Measurements from ENCODE around the gene CCL25. TPM values are rescaled to one million over a fixed set of nuclear protein-coding genes. Genes with fewer than 3 reads are reported as not detected.

Gene CCL25
- total RNA-seq, 4 donors from 2014 or later, result not detected

- DNase-seq (ENCODE audit: low spot score), result no peak
- no peak for TF ChIP-seq CTCF (IDR thresholded peaks at IDR 0.05)
- ATAC-seq (ENCODE audit: low FRiP score), result no peak
Observed at GRCh38 chr19:8034178-8034525, 18.4 kb upstream of the CCL25 start.

GRCh38 chr19:8036434-8037099, 16.0 kb upstream of the CCL25 start:
- no peak for DNase-seq (ENCODE audit: low spot score)
- ATAC-seq (ENCODE audit: low FRiP score), result no peak
- no peak for TF ChIP-seq CTCF (IDR thresholded peaks at IDR 0.05)

- ATAC-seq (ENCODE audit: low FRiP score) (no peak), DNase-seq (ENCODE audit: low spot score) (no peak)
- TF ChIP-seq CTCF (IDR thresholded peaks at IDR 0.05), result no peak
Observed at GRCh38 chr19:8038815-8039214, 13.7 kb upstream of the CCL25 start.

- ATAC-seq (ENCODE audit: low FRiP score) (no peak), DNase-seq (ENCODE audit: low spot score) (no peak)
- no peak for TF ChIP-seq CTCF (IDR thresholded peaks at IDR 0.05)
Observed at GRCh38 chr19:8039231-8039630, 13.3 kb upstream of the CCL25 start.

- ATAC-seq (ENCODE audit: low FRiP score) (no peak), DNase-seq (ENCODE audit: low spot score) (no peak)
Observed at GRCh38 chr19:8041531-8041931, 11.0 kb upstream of the CCL25 start.

GRCh38 chr19:8042900-8043299, 9.7 kb upstream of the CCL25 start:
- DNase-seq (ENCODE audit: low spot score) (no peak), ATAC-seq (ENCODE audit: low FRiP score) (no peak)
- no peak for TF ChIP-seq CTCF (IDR thresholded peaks at IDR 0.05)

More at GRCh38 chr19:8041531-8041931, 11.0 kb upstream of the CCL25 start:
- no peak for TF ChIP-seq CTCF (IDR thresholded peaks at IDR 0.05)

- no peak for ATAC-seq (ENCODE audit: low FRiP score)
- TF ChIP-seq CTCF (IDR thresholded peaks at IDR 0.05), result no peak
Observed at GRCh38 chr19:8044018-8044417, 8.5 kb upstream of the CCL25 start.

More at GRCh38 chr19:8044018-8044417, 8.5 kb upstream of the CCL25 start:
- DNase-seq (ENCODE audit: low spot score), result no peak
